DND-41 (cell line): ENCODE measurements around the gene GATA3.

Experiments
- CTCF ChIP-seq: IDR thresholded peaks from 2 replicates; pipeline ENCODE4 v1.5.1; 2012; ENCODE audit warnings: borderline replicate concordance, low read length, moderate library complexity, mild to moderate bottlenecking; ENCODE audit not compliant: poor library complexity, severe bottlenecking; ENCODE audit errors: extremely low read depth
- EZH2 ChIP-seq: IDR thresholded peaks from 3 replicates; pipeline ENCODE4 v1.6.1; 2012; ENCODE audit warnings: borderline replicate concordance, low read depth, mild to moderate bottlenecking, moderate library complexity, low read length, inconsistent platforms; ENCODE audit not compliant: severe bottlenecking

DNA sequence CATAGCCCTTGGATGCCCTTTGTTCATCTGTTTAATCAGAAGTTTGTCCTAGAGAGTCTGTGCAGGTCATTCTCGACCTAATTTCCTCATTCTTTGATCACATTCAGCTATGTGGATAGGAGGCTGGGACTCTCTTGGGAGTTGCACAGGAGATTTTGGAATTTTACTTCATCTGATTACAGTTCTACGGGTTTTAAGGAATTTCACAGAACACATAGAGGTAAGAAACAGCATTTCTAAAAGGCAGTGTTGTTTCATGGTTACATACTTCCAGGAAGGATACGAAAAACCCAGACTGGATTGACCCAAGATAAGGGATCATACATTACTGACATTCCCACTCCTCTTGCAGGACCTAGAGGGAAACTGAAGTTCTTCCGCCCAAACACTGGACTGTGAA, 45.9 kb downstream of the GATA3 start:
- no peak for TF ChIP-seq CTCF
- TF ChIP-seq EZH2 = no peak
